SK-N-SH (cell line): Measurements from ENCODE around the gene MIF. TPM values are rescaled to one million over a fixed set of nuclear protein-coding genes. Genes with fewer than 3 reads are reported as not detected.

Experiments
- CTCF ChIA-PET: fragments of 300-600, 350-600 bp; formaldehyde crosslinking; extraction: SDS; loops from one replicate; lab custom pipeline; 2021; lab: Yijun Ruan, JAX
- POLR2A ChIA-PET: fragments of 350-600 bp; sonication (Branson Sonifier 250); formaldehyde crosslinking; extraction: SDS; loops from one replicate; lab custom pipeline; 2020; ENCODE audit warnings: antibody characterized with exemption, inconsistent platforms; lab: Yijun Ruan, JAX
- DNase-seq: peaks from one replicate; pipeline ENCODE4 v3.0.0; 2012
- H2AFZ ChIP-seq: fragments of 200-600 bp; sonication (generic); 2 replicates; pipeline ENCODE4 v1.8.1; 2016; ENCODE audit warnings: antibody characterized with exemption, mild to moderate bottlenecking, low read depth
- H3F3A ChIP-seq: fragments of 200-600 bp; sonication (generic); replicated peaks from 2 replicates; pipeline ENCODE3; 2016; ENCODE audit warnings: antibody characterized with exemption, mild to moderate bottlenecking; ENCODE audit not compliant: insufficient read depth
- H3K27ac ChIP-seq, 2 experiments: fragments of 200-500 bp in 1 of 2; fragments of 200-600 bp in 1 of 2; sonication (Bioruptor generic) in 1 of 2; sonication (generic), shearing (Covaris generic) in 1 of 2; 2 replicates each; pipeline versions ENCODE4 v1.5.1 to v1.6.1; 2014 to 2016; ENCODE audit warnings: low read depth in 2 of 2, inconsistent platforms in 1 of 2, low read length in 1 of 2, mild to moderate bottlenecking in 1 of 2, mixed read lengths in 1 of 2
- H3K27me3 ChIP-seq: fragments of 200-600 bp; sonication (generic), shearing (Covaris generic); 2 replicates; pipeline ENCODE4 v1.6.1; 2016; ENCODE audit warnings: mixed run types; ENCODE audit not compliant: insufficient read depth
- H3K36me3 ChIP-seq, 2 experiments: fragments of 200-500 bp in 1 of 2; fragments of 200-600 bp in 1 of 2; sonication (Bioruptor generic) in 1 of 2; sonication (generic) in 1 of 2; replicated peaks in 1 of 2; 2 replicates each; pipeline versions ENCODE3 to v1.5.1; 2014 to 2016; ENCODE audit warnings: low read length in 1 of 2, mild to moderate bottlenecking in 1 of 2; ENCODE audit not compliant: insufficient read depth in 2 of 2, control insufficient read depth in 1 of 2
- H3K4me1 ChIP-seq, 2 experiments: fragments of 200-500 bp in 1 of 2; fragments of 200-600 bp in 1 of 2; sonication (Bioruptor generic) in 1 of 2; sonication (generic), shearing (Covaris generic) in 1 of 2; 2 replicates each; pipeline versions ENCODE4 v1.5.1 to v1.6.1; 2014 to 2016; ENCODE audit warnings: low read depth in 1 of 2, low read length in 1 of 2, mixed run types in 1 of 2; ENCODE audit not compliant: insufficient read depth in 2 of 2, control insufficient read depth in 1 of 2
- H3K4me2 ChIP-seq: fragments of 200-600 bp; sonication (generic), shearing (Covaris generic); 2 replicates; pipeline ENCODE4 v1.6.1; 2017; ENCODE audit warnings: mixed run types
- H3K4me3 ChIP-seq, 2 experiments: fragments of 200-500 bp in 1 of 2; fragments of 200-600 bp in 1 of 2; sonication (Bioruptor generic) in 1 of 2; sonication (generic), shearing (Covaris generic) in 1 of 2; 2 replicates each; pipeline versions ENCODE4 v1.5.1 to v1.8.1; 2014 to 2016; ENCODE audit warnings: low read depth in 2 of 2, inconsistent platforms in 1 of 2, low read length in 1 of 2, mild to moderate bottlenecking in 1 of 2, mixed read lengths in 1 of 2, moderate library complexity in 1 of 2
- H3K79me2 ChIP-seq: fragments of 200-600 bp; sonication (generic); 2 replicates; pipeline ENCODE4 v1.8.1; 2017; ENCODE audit warnings: mild to moderate bottlenecking; ENCODE audit not compliant: insufficient read depth
- H3K9ac ChIP-seq: fragments of 200-600 bp; sonication (generic); 2 replicates; pipeline ENCODE4 v1.6.1; 2017; ENCODE audit warnings: mixed run types
- H3K9me2 ChIP-seq: fragments of 200-600 bp; sonication (generic); 2 replicates; pipeline ENCODE4 v1.6.1; 2017; ENCODE audit warnings: mixed run types
- H3K9me3 ChIP-seq: fragments of 200-600 bp; sonication (generic); 2 replicates; pipeline ENCODE4 v1.6.1; 2017; ENCODE audit warnings: mixed run types, mild to moderate bottlenecking, moderate library complexity
- H4K20me1 ChIP-seq: fragments of 200-600 bp; sonication (generic); 2 replicates; pipeline ENCODE4 v1.6.1; 2017; ENCODE audit warnings: mild to moderate bottlenecking, mixed run types; ENCODE audit not compliant: insufficient read depth
- ELF1 ChIP-seq: IDR thresholded peaks from 2 replicates; pipeline ENCODE4 v1.4.0; 2012
- EZH2phosphoT487 ChIP-seq: fragments of 200-600 bp; sonication (generic); IDR thresholded peaks from 2 replicates; pipeline ENCODE4 v1.6.1; 2017; ENCODE audit warnings: low read depth, mixed run types, mild to moderate bottlenecking, antibody characterized with exemption, moderate library complexity, borderline replicate concordance
- FOXM1 ChIP-seq: IDR thresholded peaks from 2 replicates; pipeline ENCODE4 v1.4.0; 2012; ENCODE audit warnings: low read depth, mild to moderate bottlenecking
- GATA2 ChIP-seq: sonication (generic); formaldehyde crosslinking; IDR thresholded peaks from 2 replicates; pipeline ENCODE4 v1.5.0; 2020; ENCODE audit warnings: mild to moderate bottlenecking, missing genetic modification reagents
- MEF2A ChIP-seq: IDR thresholded peaks from 2 replicates; pipeline ENCODE4 v1.4.0; 2012; ENCODE audit warnings: low read depth, borderline replicate concordance
- NRF1 ChIP-seq: IDR thresholded peaks from 2 replicates; pipeline ENCODE4 v1.6.1; 2012; ENCODE audit warnings: low read depth, mild to moderate bottlenecking, low read length
- RAD21 ChIP-seq: IDR thresholded peaks from 2 replicates; pipeline ENCODE4 v1.6.1; 2012; ENCODE audit warnings: mild to moderate bottlenecking, low read length
- RCOR1 ChIP-seq: fragments of 150-350 bp; IDR thresholded peaks from 2 replicates; pipeline ENCODE4 v1.6.1; 2017; ENCODE audit warnings: antibody characterized with exemption, low read length
- SIN3A ChIP-seq: IDR thresholded peaks from 2 replicates; pipeline ENCODE4 v1.6.1; 2012; ENCODE audit warnings: low read depth, mild to moderate bottlenecking, low read length, moderate library complexity, borderline replicate concordance
- SMC3 ChIP-seq: IDR thresholded peaks from 2 replicates; pipeline ENCODE4 v1.6.1; 2012; ENCODE audit warnings: low read depth, low read length, improper control_type of control experiment
- TCF12 ChIP-seq: IDR thresholded peaks from 2 replicates; pipeline ENCODE4 v1.4.0; 2012
- WGBS: methylation state at CpG from one replicate; pipeline ENCODE4 v1.1.6; 2017; ENCODE audit warnings: low lambda C conversion rate; 5-methylcytosine and 5-hydroxymethylcytosine counted together
- polyA plus RNA-seq, 3 experiments: library from polyadenylated mRNA; depleted of rRNA; stranded (reverse); fragments of >200 nt; gene quantifications; 2 replicates each; pipeline ENCODE4 v1.2.3, GENCODE V29; 2012
- TF ChIP-seq, protein P1 (sequence below): IDR thresholded peaks from 2 replicates; pipeline ENCODE4 v1.4.0; 2012; ENCODE audit warnings: low read depth
- TF ChIP-seq, protein P2 (sequence below): IDR thresholded peaks from 2 replicates; pipeline ENCODE4 v1.4.0; 2012; ENCODE audit warnings: low read depth, borderline replicate concordance
- TF ChIP-seq, protein P3 (sequence below): fragments of 200-600 bp; sonication (generic); IDR thresholded peaks from 2 replicates; pipeline ENCODE4 v1.6.1; 2017; ENCODE audit warnings: antibody characterized with exemption, mild to moderate bottlenecking, moderate library complexity
- TF ChIP-seq, protein P4 (sequence below): IDR thresholded peaks from 2 replicates; pipeline ENCODE4 v1.6.1; 2012; ENCODE audit warnings: mild to moderate bottlenecking, low read depth, low read length, moderate library complexity

Gene MIF
- polyA plus RNA-seq, 1 of the 3 experiments (the other 2 are of a cell fraction) = 565 TPM

DNA sequence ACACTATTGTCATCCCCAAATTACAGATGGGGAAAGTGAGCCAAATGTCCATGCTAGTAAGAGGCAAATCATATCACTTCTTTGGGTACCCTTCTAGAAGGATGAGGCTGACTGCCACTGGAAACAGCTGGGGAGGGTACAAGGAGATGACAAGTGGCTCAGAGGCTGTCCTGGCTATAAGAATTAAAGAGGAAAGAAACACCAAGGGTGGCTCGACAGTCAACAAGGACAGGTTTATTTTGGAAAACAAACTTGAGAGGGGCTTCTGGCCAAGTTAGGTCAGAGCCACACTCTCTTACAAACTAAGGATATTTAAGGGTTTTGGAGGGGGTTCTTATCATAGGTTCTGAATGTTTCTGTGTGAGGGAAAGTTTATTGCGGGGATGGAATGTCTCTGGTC lies 2.1 kb upstream of the MIF start:
- CTCF ChIA-PET = interaction anchor here (2.8 to 3.3 kb wide), 2 partner anchors 8 to 33 kb away, joined by 15 to 17 read pairs; no protein-coding TSS in a partner anchor

DNA sequence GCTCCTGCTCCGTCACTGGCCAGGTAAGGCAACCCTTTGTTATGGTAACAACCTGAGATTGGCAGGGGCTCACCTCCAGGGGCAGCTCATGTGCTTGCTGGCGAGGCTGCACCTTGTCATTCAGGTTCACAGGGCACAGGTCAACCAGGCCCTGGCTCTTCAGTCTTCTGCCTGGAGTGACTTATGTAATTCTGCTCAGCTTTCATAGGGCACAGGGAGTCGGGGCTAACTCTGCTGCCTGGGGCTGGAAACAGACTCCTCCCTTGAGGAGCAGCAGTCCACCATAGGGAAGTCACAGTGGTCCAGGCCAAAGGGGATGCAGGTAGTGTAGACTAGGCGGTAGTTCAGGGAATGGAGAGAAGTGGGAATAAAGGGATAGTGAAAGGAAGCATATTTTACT lies 1.5 kb upstream of the MIF start:
- POLR2A ChIA-PET = no interaction called here
- peaks cover 9% of the 10 kb centered on the region; the same call in 1 of the 2 replicates for H4K20me1 ChIP-seq
- no peak overlapping the region for H3K4me2 ChIP-seq
- no peaks in the 10 kb centered on the region for H3K9me3 ChIP-seq
- peaks cover 12% of the 10 kb centered on the region for H3F3A ChIP-seq
- no peak overlapping the region for H3K4me3 ChIP-seq
- 86% methylated on average over 4 of the region's 4 CpGs for WGBS
- peaks cover 19 to 20% of the 10 kb centered on the region in 2 experiments for H3K36me3 ChIP-seq
- no peaks in the 10 kb centered on the region for H3K27me3 ChIP-seq
- H3K9ac ChIP-seq = no peak overlapping the region
- H2AFZ ChIP-seq = no peak overlapping the region
- CTCF ChIA-PET = interaction anchor here (1.3 to 3.3 kb wide), 4 partner anchors 8 to 34 kb away, joined by 5 to 17 read pairs (median 14); no protein-coding TSS in a partner anchor
- H3K9me2 ChIP-seq = no peaks in the 10 kb centered on the region
- no peak overlapping the region for H3K27ac ChIP-seq
- no peak for DNase-seq
- TF ChIP-seq GATA2 (CRISPR knock-in tag) = no peak
- no peak for TF ChIP-seq ELF1
- TF ChIP-seq TCF12 = no peak
- TF ChIP-seq, protein P1, sequence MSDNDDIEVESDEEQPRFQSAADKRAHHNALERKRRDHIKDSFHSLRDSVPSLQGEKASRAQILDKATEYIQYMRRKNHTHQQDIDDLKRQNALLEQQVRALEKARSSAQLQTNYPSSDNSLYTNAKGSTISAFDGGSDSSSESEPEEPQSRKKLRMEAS = no peak
- TF ChIP-seq FOXM1 = no peak
- TF ChIP-seq, protein P2, sequence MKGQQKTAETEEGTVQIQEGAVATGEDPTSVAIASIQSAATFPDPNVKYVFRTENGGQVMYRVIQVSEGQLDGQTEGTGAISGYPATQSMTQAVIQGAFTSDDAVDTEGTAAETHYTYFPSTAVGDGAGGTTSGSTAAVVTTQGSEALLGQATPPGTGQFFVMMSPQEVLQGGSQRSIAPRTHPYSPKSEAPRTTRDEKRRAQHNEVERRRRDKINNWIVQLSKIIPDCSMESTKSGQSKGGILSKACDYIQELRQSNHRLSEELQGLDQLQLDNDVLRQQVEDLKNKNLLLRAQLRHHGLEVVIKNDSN = no peak
- no peak for TF ChIP-seq SIN3A
- TF ChIP-seq, protein P3, sequence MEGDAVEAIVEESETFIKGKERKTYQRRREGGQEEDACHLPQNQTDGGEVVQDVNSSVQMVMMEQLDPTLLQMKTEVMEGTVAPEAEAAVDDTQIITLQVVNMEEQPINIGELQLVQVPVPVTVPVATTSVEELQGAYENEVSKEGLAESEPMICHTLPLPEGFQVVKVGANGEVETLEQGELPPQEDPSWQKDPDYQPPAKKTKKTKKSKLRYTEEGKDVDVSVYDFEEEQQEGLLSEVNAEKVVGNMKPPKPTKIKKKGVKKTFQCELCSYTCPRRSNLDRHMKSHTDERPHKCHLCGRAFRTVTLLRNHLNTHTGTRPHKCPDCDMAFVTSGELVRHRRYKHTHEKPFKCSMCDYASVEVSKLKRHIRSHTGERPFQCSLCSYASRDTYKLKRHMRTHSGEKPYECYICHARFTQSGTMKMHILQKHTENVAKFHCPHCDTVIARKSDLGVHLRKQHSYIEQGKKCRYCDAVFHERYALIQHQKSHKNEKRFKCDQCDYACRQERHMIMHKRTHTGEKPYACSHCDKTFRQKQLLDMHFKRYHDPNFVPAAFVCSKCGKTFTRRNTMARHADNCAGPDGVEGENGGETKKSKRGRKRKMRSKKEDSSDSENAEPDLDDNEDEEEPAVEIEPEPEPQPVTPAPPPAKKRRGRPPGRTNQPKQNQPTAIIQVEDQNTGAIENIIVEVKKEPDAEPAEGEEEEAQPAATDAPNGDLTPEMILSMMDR = no peak
- TF ChIP-seq MEF2A = no peak
- TF ChIP-seq NRF1 = no peak
- no peak for TF ChIP-seq SMC3
- TF ChIP-seq EZH2phosphoT487 = no peak
- TF ChIP-seq RCOR1 = no peak
- peaks cover 25% of the 10 kb centered on the region; the same call in 1 of the 2 replicates for H3K79me2 ChIP-seq
- H3K4me1 ChIP-seq = peaks cover 15 to 28% of the 10 kb centered on the region in 2 experiments; a peak in 2 of 4 replicates

More for the DNA sequence above, 2.1 kb upstream of the MIF start:
- TF ChIP-seq, protein P4, sequence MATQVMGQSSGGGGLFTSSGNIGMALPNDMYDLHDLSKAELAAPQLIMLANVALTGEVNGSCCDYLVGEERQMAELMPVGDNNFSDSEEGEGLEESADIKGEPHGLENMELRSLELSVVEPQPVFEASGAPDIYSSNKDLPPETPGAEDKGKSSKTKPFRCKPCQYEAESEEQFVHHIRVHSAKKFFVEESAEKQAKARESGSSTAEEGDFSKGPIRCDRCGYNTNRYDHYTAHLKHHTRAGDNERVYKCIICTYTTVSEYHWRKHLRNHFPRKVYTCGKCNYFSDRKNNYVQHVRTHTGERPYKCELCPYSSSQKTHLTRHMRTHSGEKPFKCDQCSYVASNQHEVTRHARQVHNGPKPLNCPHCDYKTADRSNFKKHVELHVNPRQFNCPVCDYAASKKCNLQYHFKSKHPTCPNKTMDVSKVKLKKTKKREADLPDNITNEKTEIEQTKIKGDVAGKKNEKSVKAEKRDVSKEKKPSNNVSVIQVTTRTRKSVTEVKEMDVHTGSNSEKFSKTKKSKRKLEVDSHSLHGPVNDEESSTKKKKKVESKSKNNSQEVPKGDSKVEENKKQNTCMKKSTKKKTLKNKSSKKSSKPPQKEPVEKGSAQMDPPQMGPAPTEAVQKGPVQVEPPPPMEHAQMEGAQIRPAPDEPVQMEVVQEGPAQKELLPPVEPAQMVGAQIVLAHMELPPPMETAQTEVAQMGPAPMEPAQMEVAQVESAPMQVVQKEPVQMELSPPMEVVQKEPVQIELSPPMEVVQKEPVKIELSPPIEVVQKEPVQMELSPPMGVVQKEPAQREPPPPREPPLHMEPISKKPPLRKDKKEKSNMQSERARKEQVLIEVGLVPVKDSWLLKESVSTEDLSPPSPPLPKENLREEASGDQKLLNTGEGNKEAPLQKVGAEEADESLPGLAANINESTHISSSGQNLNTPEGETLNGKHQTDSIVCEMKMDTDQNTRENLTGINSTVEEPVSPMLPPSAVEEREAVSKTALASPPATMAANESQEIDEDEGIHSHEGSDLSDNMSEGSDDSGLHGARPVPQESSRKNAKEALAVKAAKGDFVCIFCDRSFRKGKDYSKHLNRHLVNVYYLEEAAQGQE = no peak
- TF ChIP-seq RAD21 (no peak), FOXM1 (no peak), GATA2 (CRISPR knock-in tag) (no peak)
- TF ChIP-seq, all 33 proteins: peak for 0
- 98% methylated on average over 2 of the region's 2 CpGs for WGBS
- Histone ChIP-seq H3K79me2 (peaks cover 22% of the 10 kb centered on the region; the same call in 1 of the 2 replicates), H3K9me3 (no peaks in the 10 kb centered on the region), H3K4me1 (peaks cover 15 to 24% of the 10 kb centered on the region in 2 experiments; a peak in 2 of 4 replicates), H3K4me2 (no peak overlapping the region), H3K9me2 (no peaks in the 10 kb centered on the region), H3K27me3 (no peaks in the 10 kb centered on the region), H4K20me1 (peaks cover 9% of the 10 kb centered on the region; the same call in 1 of the 2 replicates), H3K4me3 (no peak overlapping the region), H3K27ac (no peak overlapping the region), H2AFZ (no peak overlapping the region), H3K36me3 (peaks cover 16 to 17% of the 10 kb centered on the region in 2 experiments), H3F3A (peaks cover 12% of the 10 kb centered on the region), H3K9ac (no peak overlapping the region)
- no peak for DNase-seq
- POLR2A ChIA-PET = no interaction called here
